PC-9 (cell line): ENCODE results near the gene XRCC5. TPM values are rescaled to one million over a fixed set of nuclear protein-coding genes. Genes with fewer than 3 reads are reported as not detected.

Experiments
- BruUV-seq: library from RNA; stranded (reverse); fragments of 400-500 nt; replicated peaks from 2 replicates; lab custom pipeline; 2021; lab: Mats Ljungman, UMichigan
- CTCF ChIA-PET: fragments of 300-600 bp; sonication (Branson Sonifier 250); formaldehyde crosslinking; loops from one replicate; lab custom pipeline; 2022; ENCODE audit warnings: antibody characterized with exemption; lab: Charles Lee
- POLR2A ChIA-PET: fragments of 300-600 bp; sonication (Branson Sonifier 250); formaldehyde crosslinking; loops from one replicate; lab custom pipeline; 2022; ENCODE audit warnings: antibody characterized with exemption; ENCODE audit not compliant: unreplicated experiment; lab: Charles Lee
- DNase-seq, 2 experiments: peaks; one replicate each; pipeline versions ENCODE4 v3.0.0 to v3.0.0-alpha.2; 2015 to 2022; ENCODE audit warnings: mixed read lengths in 1 of 2
- H2AFZ ChIP-seq: fragments of 200-600 bp; sonication (generic); 2 replicates; pipeline ENCODE4 v1.8.1; 2017; ENCODE audit warnings: antibody characterized with exemption
- H3F3A ChIP-seq: fragments of 200-600 bp; sonication (generic); 2 replicates; pipeline ENCODE4 v1.8.1; 2017; ENCODE audit warnings: antibody characterized with exemption, mild to moderate bottlenecking, low read depth; ENCODE audit not compliant: insufficient read depth
- H3K27ac ChIP-seq: fragments of 200-600 bp; sonication (generic); 2 replicates; pipeline ENCODE4 v1.6.1; 2016; ENCODE audit warnings: mixed run types
- H3K27me3 ChIP-seq: fragments of 200-600 bp; sonication (generic); 2 replicates; pipeline ENCODE4 v1.6.1; 2016; ENCODE audit warnings: low read depth, mixed run types; ENCODE audit not compliant: insufficient read depth
- H3K36me3 ChIP-seq: fragments of 200-600 bp; sonication (generic); 2 replicates; pipeline ENCODE4 v1.6.1; 2016; ENCODE audit warnings: low read depth, mixed run types
- H3K4me1 ChIP-seq: fragments of 200-600 bp; sonication (generic); replicated peaks from 2 replicates; pipeline ENCODE4 v1.6.1; 2016; ENCODE audit warnings: mixed run types; ENCODE audit not compliant: insufficient read depth
- H3K4me2 ChIP-seq: fragments of 200-600 bp; sonication (generic); 2 replicates; pipeline ENCODE4 v1.6.1; 2017; ENCODE audit warnings: mixed run types
- H3K4me3 ChIP-seq: fragments of 200-600 bp; sonication (generic); 2 replicates; pipeline ENCODE4 v1.6.1; 2016; ENCODE audit warnings: mixed run types
- H3K79me2 ChIP-seq: fragments of 200-600 bp; sonication (generic); 2 replicates; pipeline ENCODE4 v1.6.1; 2017; ENCODE audit warnings: low read depth, mixed run types
- H3K9me2 ChIP-seq: fragments of 200-600 bp; sonication (generic); 2 replicates; pipeline ENCODE4 v1.8.1; 2017; ENCODE audit warnings: mild to moderate bottlenecking; ENCODE audit not compliant: insufficient read depth
- H3K9me3 ChIP-seq: fragments of 200-600 bp; sonication (generic); 2 replicates; pipeline ENCODE4 v1.8.1; 2016; ENCODE audit warnings: low read depth; ENCODE audit not compliant: insufficient read depth
- H4K20me1 ChIP-seq: fragments of 200-600 bp; sonication (generic); 2 replicates; pipeline ENCODE4 v1.8.1; 2017; ENCODE audit not compliant: insufficient read depth
- EZH2 ChIP-seq: fragments of 200-600 bp; sonication (generic); IDR thresholded peaks from 2 replicates; pipeline ENCODE4 v1.8.0; 2017; ENCODE audit warnings: antibody characterized with exemption, low read depth
- intact Hi-C: fragments of 100-400 bp; cut with micrococcal nuclease; formaldehyde crosslinking; loops from one replicate; pipeline ENCODE4 v1.10.0; 2022; ENCODE audit not compliant: unreplicated experiment
- total RNA-seq: library from RNA; stranded (reverse); gene quantifications from 2 replicates; pipeline ENCODE4 v1.2.3, GENCODE V29; 2021
- TF ChIP-seq, protein P1 (sequence below): fragments of 200-600 bp; sonication (generic); conservative IDR thresholded peaks from 2 replicates; pipeline ENCODE4 v1.6.1; 2017; ENCODE audit warnings: mixed run types, antibody characterized with exemption, mild to moderate bottlenecking, moderate library complexity

The XRCC5 gene
- total RNA-seq, 1 experiment from 2014 or later: 275 TPM

DNA sequence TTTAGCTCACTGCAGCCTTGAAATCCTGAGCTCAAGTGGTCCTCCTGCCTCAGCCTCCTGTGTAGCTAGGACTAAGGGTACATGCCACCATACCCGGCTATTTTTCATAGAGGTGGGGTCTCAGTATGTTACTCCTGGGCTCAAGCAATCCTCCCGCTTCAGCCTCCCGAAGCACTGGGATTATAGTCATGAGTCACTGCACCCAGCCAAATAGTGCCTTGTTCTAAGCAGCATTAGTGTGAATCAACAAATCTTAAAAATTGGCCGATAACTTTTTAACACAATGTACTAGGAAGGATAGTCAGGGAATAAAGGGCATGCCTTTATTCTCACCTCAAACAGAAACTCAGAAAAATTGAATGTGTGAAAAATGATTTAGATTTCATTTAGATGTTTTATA lies 51.6 kb downstream of the XRCC5 start:
- Histone ChIP-seq H2AFZ (no peak overlapping the region), H3F3A (peaks cover 9% of the 10 kb centered on the region; the same call in 1 of the 2 replicates), H3K27me3 (no peaks in the 10 kb centered on the region), H4K20me1 (peaks cover 4% of the 10 kb centered on the region; the same call in 1 of the 2 replicates), H3K79me2 (no peaks in the 10 kb centered on the region), H3K4me1 (no peaks in the 10 kb centered on the region), H3K9me2 (no peaks in the 10 kb centered on the region), H3K36me3 (peaks cover 53% of the 10 kb centered on the region), H3K27ac (no peak overlapping the region), H3K9me3 (no peaks in the 10 kb centered on the region), H3K4me3 (no peak overlapping the region), H3K4me2 (no peak overlapping the region)
- no peak for DNase-seq
- CTCF ChIA-PET: no interaction called here
- no TSS peak for BruUV-seq
- POLR2A ChIA-PET: no interaction called here
- TF ChIP-seq EZH2: no peak
- TF ChIP-seq, protein P1, sequence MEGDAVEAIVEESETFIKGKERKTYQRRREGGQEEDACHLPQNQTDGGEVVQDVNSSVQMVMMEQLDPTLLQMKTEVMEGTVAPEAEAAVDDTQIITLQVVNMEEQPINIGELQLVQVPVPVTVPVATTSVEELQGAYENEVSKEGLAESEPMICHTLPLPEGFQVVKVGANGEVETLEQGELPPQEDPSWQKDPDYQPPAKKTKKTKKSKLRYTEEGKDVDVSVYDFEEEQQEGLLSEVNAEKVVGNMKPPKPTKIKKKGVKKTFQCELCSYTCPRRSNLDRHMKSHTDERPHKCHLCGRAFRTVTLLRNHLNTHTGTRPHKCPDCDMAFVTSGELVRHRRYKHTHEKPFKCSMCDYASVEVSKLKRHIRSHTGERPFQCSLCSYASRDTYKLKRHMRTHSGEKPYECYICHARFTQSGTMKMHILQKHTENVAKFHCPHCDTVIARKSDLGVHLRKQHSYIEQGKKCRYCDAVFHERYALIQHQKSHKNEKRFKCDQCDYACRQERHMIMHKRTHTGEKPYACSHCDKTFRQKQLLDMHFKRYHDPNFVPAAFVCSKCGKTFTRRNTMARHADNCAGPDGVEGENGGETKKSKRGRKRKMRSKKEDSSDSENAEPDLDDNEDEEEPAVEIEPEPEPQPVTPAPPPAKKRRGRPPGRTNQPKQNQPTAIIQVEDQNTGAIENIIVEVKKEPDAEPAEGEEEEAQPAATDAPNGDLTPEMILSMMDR: no peak
- intact Hi-C loops: no loop called here

DNA sequence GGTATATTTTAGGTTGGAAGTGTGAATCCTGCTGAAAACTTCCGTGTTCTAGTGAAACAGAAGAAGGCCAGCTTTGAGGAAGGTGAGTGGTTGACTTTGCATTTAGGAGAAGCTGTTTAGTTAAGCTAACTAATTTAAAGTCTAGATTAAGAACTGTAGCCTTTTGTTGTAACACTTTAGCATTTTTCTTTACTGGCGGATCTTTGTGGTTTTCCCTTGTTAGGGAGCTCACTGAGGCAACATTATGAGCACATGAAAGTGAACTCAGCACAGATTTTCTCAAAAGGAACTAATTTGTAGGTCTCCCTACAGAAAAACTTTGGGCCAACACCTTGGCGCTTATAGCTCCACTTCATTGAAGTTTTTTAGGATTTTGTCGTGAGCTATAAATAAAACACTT lies 52.8 kb downstream of the XRCC5 start:
- H3K4me2 ChIP-seq: no peak overlapping the region
- H3K27me3 ChIP-seq: no peaks in the 10 kb centered on the region
- H3K4me3 ChIP-seq: no peak overlapping the region
- H4K20me1 ChIP-seq: peaks cover 3% of the 10 kb centered on the region; the same call in 1 of the 2 replicates
- no peak overlapping the region for H2AFZ ChIP-seq
- no peaks in the 10 kb centered on the region for H3K4me1 ChIP-seq
- no peaks in the 10 kb centered on the region for H3K79me2 ChIP-seq
- H3K9me2 ChIP-seq: no peaks in the 10 kb centered on the region
- H3K9me3 ChIP-seq: no peaks in the 10 kb centered on the region
- POLR2A ChIA-PET: interaction anchor here (0.5 kb wide), 1 partner anchor 43 kb away, joined by 3 read pairs; no protein-coding TSS in a partner anchor
- CTCF ChIA-PET: no interaction called here
- TF ChIP-seq, protein P1: no peak
- no peak for TF ChIP-seq EZH2
- no peak for DNase-seq
- BruUV-seq: no TSS peak
- H3K27ac ChIP-seq: no peak overlapping the region
- intact Hi-C loops: no loop called here
- H3F3A ChIP-seq: peaks cover 9% of the 10 kb centered on the region; the same call in 1 of the 2 replicates
- H3K36me3 ChIP-seq: peaks cover 48% of the 10 kb centered on the region

DNA sequence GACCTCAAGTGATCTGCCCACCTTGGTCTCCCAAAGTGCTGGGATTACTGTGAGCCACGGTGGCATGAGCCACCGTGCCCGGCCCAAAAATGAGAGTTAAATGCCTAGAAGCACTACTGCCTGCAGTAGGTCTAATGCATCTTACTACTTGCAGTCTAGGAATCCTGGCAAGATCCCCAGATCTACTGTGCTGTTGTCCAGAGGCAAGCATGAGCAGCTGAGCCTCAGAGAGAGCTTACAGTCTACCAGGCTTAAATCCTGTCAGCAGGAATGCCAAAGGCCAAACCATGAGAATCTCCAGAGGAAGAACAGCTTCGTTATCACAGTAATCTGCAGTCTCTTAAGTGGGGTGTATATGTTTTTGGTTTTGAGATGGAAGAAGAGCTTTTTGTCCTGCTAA lies 54.4 kb downstream of the XRCC5 start:
- no peaks in the 10 kb centered on the region for H3K79me2 ChIP-seq
- ChIA-PET CTCF (no interaction called here), POLR2A (no interaction called here)
- no peaks in the 10 kb centered on the region for H3K9me2 ChIP-seq
- peaks cover 9% of the 10 kb centered on the region; the same call in 1 of the 2 replicates for H3F3A ChIP-seq
- H3K27ac ChIP-seq: no peak overlapping the region
- H3K36me3 ChIP-seq: peaks cover 49% of the 10 kb centered on the region
- peaks cover 3% of the 10 kb centered on the region; the same call in 1 of the 2 replicates for H4K20me1 ChIP-seq
- no peak overlapping the region for H2AFZ ChIP-seq
- TF ChIP-seq, protein P1: no peak
- TF ChIP-seq EZH2: no peak
- no peak for DNase-seq
- no TSS peak for BruUV-seq
- H3K4me3 ChIP-seq: no peak overlapping the region
- no peaks in the 10 kb centered on the region for H3K4me1 ChIP-seq
- H3K27me3 ChIP-seq: no peaks in the 10 kb centered on the region
- H3K4me2 ChIP-seq: no peak overlapping the region
- intact Hi-C loops: no loop called here
- H3K9me3 ChIP-seq: no peaks in the 10 kb centered on the region
